Stomach smooth muscle (tissue), 2 donors: ENCODE results near the gene VSX2.

Experiments used
- H3K27ac ChIP-seq: one replicate; pipeline ENCODE4 v1.7.0; 2013; ENCODE audit warnings: mild to moderate bottlenecking, low read length, inconsistent platforms
- H3K27me3 ChIP-seq, 2 donors: one replicate each; pipeline ENCODE4 v1.7.0; 2013; ENCODE audit warnings: low read length in 2 of 2; ENCODE audit not compliant: insufficient read depth in 2 of 2, control insufficient read depth in 1 of 2
- H3K36me3 ChIP-seq, 2 donors: one replicate each; pipeline ENCODE4 v1.7.0; 2013; ENCODE audit warnings: low read length in 2 of 2; ENCODE audit not compliant: control insufficient read depth in 2 of 2, insufficient read depth in 2 of 2
- H3K4me1 ChIP-seq: one replicate; pipeline ENCODE4 v1.7.0; 2013; ENCODE audit warnings: low read length; ENCODE audit not compliant: control insufficient read depth, insufficient read depth
- H3K4me3 ChIP-seq, 2 donors: one replicate each; pipeline ENCODE4 v1.7.0; 2013; ENCODE audit warnings: low read length in 2 of 2
- H3K9ac ChIP-seq, 2 donors: one replicate each; pipeline ENCODE4 v1.7.0; 2013; ENCODE audit warnings: low read length in 2 of 2, mild to moderate bottlenecking in 1 of 2
- H3K9me3 ChIP-seq, 2 donors: one replicate each; pipeline ENCODE4 v1.7.0; 2013; ENCODE audit warnings: low read length in 2 of 2; ENCODE audit not compliant: control insufficient read depth in 2 of 2
- donor health status: healthy.
- donor health status: Pancreatic carcinoma.

Gene VSX2

GRCh38 chr14:74286736-74287135 is 47.5 kb downstream of the VSX2 start:
- H3K27me3 ChIP-seq: no peaks in the 10 kb centered on the region
- H3K9ac ChIP-seq: no peak overlapping the region
- H3K36me3 ChIP-seq: peaks cover 57 to 58% of the 10 kb centered on the region in 2 donors
- no peak overlapping the region for H3K27ac ChIP-seq
- H3K4me3 ChIP-seq: no peak overlapping the region
- H3K9me3 ChIP-seq: no peaks in the 10 kb centered on the region
- H3K4me1 ChIP-seq: no peaks in the 10 kb centered on the region

- Histone ChIP-seq H3K4me1 (no peaks in the 10 kb centered on the region), H3K36me3 (peaks cover 59 to 62% of the 10 kb centered on the region in 2 donors)
Measured at GRCh38 chr14:74289801-74290200, 50.6 kb downstream of the VSX2 start.

DNA sequence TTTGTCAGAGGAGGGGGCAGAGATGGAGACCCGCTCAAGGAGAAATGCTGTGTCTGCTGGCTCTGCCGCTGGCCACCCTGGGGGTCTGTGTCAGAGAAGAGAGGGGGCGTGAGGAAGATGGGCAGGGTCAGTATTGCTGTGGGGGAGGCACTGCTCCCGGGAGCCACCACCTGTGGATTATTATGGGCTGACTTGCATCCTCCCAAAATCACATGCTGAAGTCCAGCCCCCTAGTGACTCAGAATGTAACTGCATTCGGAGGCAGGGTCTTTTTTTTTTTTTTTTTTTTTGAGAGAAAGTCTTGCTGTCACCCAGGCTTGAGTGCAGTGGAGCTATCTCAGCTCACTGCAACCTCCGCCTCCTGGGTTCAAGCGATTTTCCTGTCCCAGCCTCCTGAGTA is 51.2 kb downstream of the VSX2 start:
- Histone ChIP-seq H3K36me3 (peaks cover 62 to 64% of the 10 kb centered on the region in 2 donors), H3K27ac (no peak overlapping the region), H3K4me3 (no peak overlapping the region), H3K4me1 (no peaks in the 10 kb centered on the region), H3K9me3 (no peaks in the 10 kb centered on the region), H3K9ac (no peak overlapping the region), H3K27me3 (no peaks in the 10 kb centered on the region)

More at GRCh38 chr14:74289801-74290200, 50.6 kb downstream of the VSX2 start:
- Histone ChIP-seq H3K9me3 (no peaks in the 10 kb centered on the region), H3K9ac (no peak overlapping the region), H3K27me3 (no peaks in the 10 kb centered on the region), H3K4me3 (no peak overlapping the region), H3K27ac (no peak overlapping the region)

GRCh38 chr14:74292061-74292460 is 52.8 kb downstream of the VSX2 start:
- H3K36me3 ChIP-seq: peaks cover 54 to 63% of the 10 kb centered on the region in 2 donors
- no peak overlapping the region for H3K9ac ChIP-seq
- H3K27ac ChIP-seq: no peak overlapping the region
- no peaks in the 10 kb centered on the region for H3K9me3 ChIP-seq
- no peaks in the 10 kb centered on the region for H3K27me3 ChIP-seq
- H3K4me1 ChIP-seq: no peaks in the 10 kb centered on the region
- no peak overlapping the region for H3K4me3 ChIP-seq

DNA sequence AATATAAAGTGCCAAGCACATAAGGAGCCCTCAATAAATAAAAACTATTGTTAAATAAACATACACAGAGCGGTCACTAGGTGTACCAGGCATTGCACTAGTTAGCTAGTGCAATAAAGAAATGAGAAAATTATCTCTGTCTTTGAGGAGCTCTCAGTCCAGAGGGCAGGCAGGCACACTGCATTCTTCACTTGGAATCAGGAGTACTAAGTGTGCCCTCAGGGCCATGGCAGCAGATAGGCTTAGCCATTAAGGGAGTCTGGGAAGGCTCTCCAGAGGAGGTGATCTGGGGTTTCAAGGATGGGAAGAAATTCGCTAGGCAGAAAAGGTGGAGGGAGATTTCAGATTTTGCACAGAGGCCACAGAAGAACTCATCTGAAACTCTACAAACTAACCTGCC is 54.4 kb downstream of the VSX2 start:
- no peak overlapping the region for H3K27ac ChIP-seq
- H3K9ac ChIP-seq: no peak overlapping the region
- no peaks in the 10 kb centered on the region for H3K9me3 ChIP-seq
- H3K4me1 ChIP-seq: no peaks in the 10 kb centered on the region
- no peaks in the 10 kb centered on the region for H3K27me3 ChIP-seq
- peaks cover 47 to 58% of the 10 kb centered on the region in 2 donors for H3K36me3 ChIP-seq
- no peak overlapping the region for H3K4me3 ChIP-seq

DNA sequence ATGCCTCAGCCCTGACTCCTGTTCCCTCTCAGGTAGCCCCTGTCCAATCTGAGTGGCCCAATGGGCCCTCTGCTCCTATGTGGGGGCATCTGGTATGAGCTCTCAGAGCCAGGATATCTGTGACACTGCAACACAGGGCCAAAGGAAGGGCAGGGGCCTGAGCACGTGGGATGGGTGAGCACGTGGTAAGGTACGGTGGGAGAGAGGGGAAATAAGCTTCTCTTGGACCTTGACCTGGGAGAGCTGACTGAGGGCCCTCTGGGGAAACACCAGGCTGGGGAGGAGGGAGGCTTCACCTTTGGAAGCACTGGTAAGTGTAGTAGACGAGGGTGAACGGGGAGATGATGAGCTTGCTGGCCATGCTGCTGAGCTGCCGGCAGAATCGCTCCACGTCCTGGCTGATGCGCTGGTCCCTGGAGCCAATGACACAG is 56.8 kb downstream of the VSX2 start:
- no peaks in the 10 kb centered on the region for H3K4me1 ChIP-seq
- H3K27ac ChIP-seq: no peak overlapping the region
- no peaks in the 10 kb centered on the region for H3K27me3 ChIP-seq
- no peak overlapping the region for H3K9ac ChIP-seq
- no peaks in the 10 kb centered on the region for H3K9me3 ChIP-seq
- H3K36me3 ChIP-seq: peaks cover 37 to 52% of the 10 kb centered on the region in 2 donors
- H3K4me3 ChIP-seq: no peak overlapping the region

DNA sequence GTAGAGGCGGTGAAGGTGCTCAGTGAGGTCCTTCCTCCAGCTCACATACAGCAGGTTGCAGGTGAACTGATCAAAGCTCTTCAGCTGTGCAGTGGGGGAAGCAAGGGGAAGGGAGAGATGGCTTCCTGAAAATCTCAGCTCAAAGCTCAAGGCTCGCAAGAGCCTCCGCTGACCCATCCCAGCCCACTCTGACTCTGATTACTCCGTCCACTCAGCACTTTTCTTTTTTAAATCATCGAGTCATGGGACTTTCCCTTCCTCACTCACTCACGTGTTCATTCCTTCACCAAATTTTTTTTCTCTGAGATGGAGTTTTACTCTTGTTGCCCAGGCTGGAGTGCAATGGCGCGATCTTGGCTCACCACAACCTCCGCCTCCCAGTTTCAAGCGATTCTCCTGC is 58.7 kb downstream of the VSX2 start:
- Histone ChIP-seq H3K36me3 (peaks cover 18 to 36% of the 10 kb centered on the region in 2 donors), H3K9me3 (no peaks in the 10 kb centered on the region), H3K4me3 (no peak overlapping the region), H3K9ac (no peak overlapping the region), H3K27ac (no peak overlapping the region), H3K4me1 (peaks cover 10% of the 10 kb centered on the region), H3K27me3 (no peaks in the 10 kb centered on the region)

DNA sequence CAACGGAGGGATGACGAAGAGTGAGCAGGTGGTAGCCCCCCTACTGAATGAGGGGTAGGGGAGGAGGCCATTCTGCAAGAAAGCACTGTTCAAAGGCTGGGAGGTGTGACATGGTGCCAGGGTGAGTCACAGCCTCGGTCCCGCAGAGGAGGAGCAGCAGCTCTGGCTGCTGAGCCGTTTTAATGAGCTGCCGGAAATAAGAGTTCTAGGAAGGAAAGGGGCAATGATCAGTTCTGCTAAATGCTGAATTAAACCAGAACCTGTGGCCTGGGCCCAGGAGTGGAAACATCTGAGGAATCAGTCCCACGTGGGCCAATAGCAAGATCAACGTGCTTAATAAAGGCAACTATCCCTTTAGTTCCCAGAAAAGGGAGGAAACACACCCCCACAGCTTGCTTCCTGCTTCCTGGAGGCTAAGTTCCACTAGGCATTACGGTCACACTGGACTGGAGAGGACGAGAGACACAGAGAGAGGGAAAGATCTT is 59.9 kb downstream of the VSX2 start:
- no peaks in the 10 kb centered on the region for H3K9me3 ChIP-seq
- peaks cover 17 to 36% of the 10 kb centered on the region in 2 donors for H3K36me3 ChIP-seq
- peaks cover 15% of the 10 kb centered on the region for H3K4me1 ChIP-seq
- H3K4me3 ChIP-seq: no peak overlapping the region
- H3K27me3 ChIP-seq: no peaks in the 10 kb centered on the region
- no peak overlapping the region for H3K27ac ChIP-seq
- no peak overlapping the region for H3K9ac ChIP-seq

GRCh38 chr14:74301594-74302151 is 62.4 kb downstream of the VSX2 start:
- H3K9me3 ChIP-seq: no peaks in the 10 kb centered on the region
- H3K9ac ChIP-seq: peak overlapping the region; percentile 55 to 84
- H3K36me3 ChIP-seq: peaks cover 8 to 19% of the 10 kb centered on the region in 2 donors
- peak overlapping the region; percentile 82 to 90 for H3K4me3 ChIP-seq
- H3K4me1 ChIP-seq: peaks cover 15% of the 10 kb centered on the region
- H3K27ac ChIP-seq: peak overlapping the region; percentile 24
- H3K27me3 ChIP-seq: no peaks in the 10 kb centered on the region

DNA sequence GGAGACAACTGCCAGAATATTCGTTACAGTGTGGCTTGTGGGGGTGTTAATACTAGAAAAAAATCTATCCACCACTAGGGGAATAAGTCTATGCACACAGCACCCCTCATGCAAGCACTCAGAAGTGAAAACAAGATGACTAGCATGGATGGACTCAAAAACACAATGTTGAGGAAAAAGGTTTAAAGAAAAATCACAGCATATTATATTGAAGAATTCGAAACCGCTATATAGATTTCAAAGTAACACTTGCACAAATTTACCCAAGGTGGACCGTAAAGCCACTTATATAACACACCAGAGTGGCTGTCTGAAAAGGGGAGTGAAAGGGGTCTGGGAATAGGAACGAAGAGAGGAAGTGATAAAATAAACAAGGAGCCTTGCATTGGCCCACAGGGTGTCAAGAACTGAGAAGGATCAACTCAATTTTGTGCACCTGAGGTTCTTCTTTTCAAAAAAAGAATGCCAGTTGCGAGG is 62.9 kb downstream of the VSX2 start:
- Histone ChIP-seq H3K27ac (peak overlapping the region; percentile 76), H3K4me3 (peak overlapping the region; percentile 82 to 90), H3K9ac (peak overlapping the region; percentile 80 to 84), H3K27me3 (no peaks in the 10 kb centered on the region), H3K9me3 (no peaks in the 10 kb centered on the region), H3K36me3 (peaks cover 4 to 15% of the 10 kb centered on the region in 2 donors), H3K4me1 (peaks cover 15% of the 10 kb centered on the region)
